GM12892 (cell line): ENCODE measurements around the gene ACTN1.

ENCODE experiments used
- POLR2A ChIP-seq: IDR thresholded peaks from 2 replicates; pipeline ENCODE4 v1.6.1; 2011; ENCODE audit warnings: low read depth, low read length, control low read depth
- POLR2AphosphoS5 ChIP-seq: IDR thresholded peaks from 2 replicates; pipeline ENCODE4 v1.6.1; 2011; ENCODE audit warnings: low read depth, low read length, control low read depth
- TAF1 ChIP-seq: IDR thresholded peaks from 2 replicates; pipeline ENCODE4 v1.6.1; 2011; ENCODE audit warnings: low read depth, mild to moderate bottlenecking, control low read depth, low read length, borderline replicate concordance

DNA sequence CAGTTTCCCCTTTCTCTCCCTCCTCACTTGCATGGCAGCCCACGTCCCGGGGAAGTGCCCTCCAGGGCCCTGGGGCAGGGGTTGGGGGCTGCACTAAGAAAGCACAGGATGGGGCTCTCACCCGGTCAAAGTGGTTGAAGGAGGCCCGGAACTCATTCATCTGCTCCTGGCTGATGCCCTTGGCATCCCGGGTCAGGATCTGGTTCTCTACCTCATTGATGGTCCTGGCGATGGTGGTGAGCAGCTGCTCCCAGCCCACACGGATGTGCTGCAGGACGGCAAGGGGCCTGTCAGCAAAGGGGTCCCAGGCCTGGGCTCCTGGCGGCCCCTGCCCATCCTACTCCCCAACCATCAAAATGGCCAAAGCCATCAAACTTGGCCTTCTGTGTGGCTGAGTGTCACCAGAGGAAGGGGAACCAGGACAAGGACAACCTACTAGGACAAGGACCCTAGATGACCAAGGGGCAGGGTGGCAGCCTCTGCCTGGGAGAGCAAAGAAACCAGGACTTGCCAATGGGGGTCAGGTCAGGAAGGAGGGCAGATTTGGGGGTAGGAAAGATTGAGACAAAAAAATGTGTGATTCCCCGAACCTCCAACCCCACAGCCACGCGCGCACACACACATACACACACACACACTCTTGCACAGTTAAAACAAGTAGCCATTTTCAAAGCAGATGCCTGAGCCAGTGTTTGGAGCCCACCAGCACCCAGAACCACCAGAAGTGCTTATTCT, 99.1 kb downstream of the ACTN1 start:
- TF ChIP-seq POLR2A (no peak), TAF1 (no peak), POLR2AphosphoS5 (no peak)
